ENCODE measurements around the gene FBXL17.

FBXL17 gene

GRCh38 chr5:108146222-108146621 lies 235.7 kb downstream of the FBXL17 start:
- DNase-seq: no peak

- no peak for DNase-seq
Observed at GRCh38 chr5:108145351-108145750, 236.5 kb downstream of the FBXL17 start.

GRCh38 chr5:108144332-108144731 lies 237.6 kb downstream of the FBXL17 start:
- no peak for DNase-seq

GRCh38 chr5:108143581-108143980 lies 238.3 kb downstream of the FBXL17 start:
- no peak for DNase-seq

- no peak for DNase-seq
Observed at GRCh38 chr5:108141676-108142075, 240.2 kb downstream of the FBXL17 start.

- no peak for DNase-seq
Observed at GRCh38 chr5:108136493-108136892, 245.4 kb downstream of the FBXL17 start.

GRCh38 chr5:108129129-108129528 lies 252.8 kb downstream of the FBXL17 start:
- no peak for DNase-seq

GRCh38 chr5:108125771-108126511 lies 256.0 kb downstream of the FBXL17 start:
- DNase-seq: no peak

- DNase-seq: no peak
Observed at GRCh38 chr5:108124596-108124995, 257.3 kb downstream of the FBXL17 start.

- DNase-seq: no peak
Observed at GRCh38 chr5:108122702-108123101, 259.2 kb downstream of the FBXL17 start.

- no peak for DNase-seq
Observed at GRCh38 chr5:108118813-108119514, 262.9 kb downstream of the FBXL17 start.

GRCh38 chr5:108115673-108116072 lies 266.2 kb downstream of the FBXL17 start:
- DNase-seq: no peak

GRCh38 chr5:108113950-108114349 lies 267.9 kb downstream of the FBXL17 start:
- no peak for DNase-seq

- DNase-seq: no peak
Observed at GRCh38 chr5:108111736-108112135, 270.2 kb downstream of the FBXL17 start.

GRCh38 chr5:108109059-108109458 lies 272.8 kb downstream of the FBXL17 start:
- DNase-seq: no peak

- no peak for DNase-seq
Observed at GRCh38 chr5:108104448-108104847, 277.4 kb downstream of the FBXL17 start.

- DNase-seq: no peak
Observed at GRCh38 chr5:108102463-108102862, 279.4 kb downstream of the FBXL17 start.

- DNase-seq: no peak
Observed at GRCh38 chr5:108101821-108102220, 280.1 kb downstream of the FBXL17 start.

GRCh38 chr5:108101130-108101529 lies 280.8 kb downstream of the FBXL17 start:
- no peak for DNase-seq

- no peak for DNase-seq
Observed at GRCh38 chr5:108094800-108095199, 287.1 kb downstream of the FBXL17 start.

GRCh38 chr5:108093186-108093585 lies 288.7 kb downstream of the FBXL17 start:
- no peak for DNase-seq

- DNase-seq: no peak
Observed at GRCh38 chr5:108090946-108091345, 291.0 kb downstream of the FBXL17 start.

- DNase-seq: no peak
Observed at GRCh38 chr5:108084105-108084504, 297.8 kb downstream of the FBXL17 start.

- DNase-seq: no peak
Observed at GRCh38 chr5:108083232-108083631, 298.7 kb downstream of the FBXL17 start.

- DNase-seq: no peak
Observed at GRCh38 chr5:108081707-108082106, 300.2 kb downstream of the FBXL17 start.

All from NCI-H2171 (cell line).